CD4-positive, alpha-beta T cell treated with Interleukin-10 for 1 hour (primary cell): Measurements from ENCODE around the gene DCAF5.

Experiments
- DNase-seq: peaks from one replicate; pipeline ENCODE4 v3.0.0-alpha.2; 2020

Gene DCAF5

GRCh38 chr14:69139743-69140142, 13.2 kb downstream of the DCAF5 start:
- no peak for DNase-seq

- no peak for DNase-seq
Measured at GRCh38 chr14:69137843-69138535, 14.9 kb downstream of the DCAF5 start.

- DNase-seq: no peak
Measured at GRCh38 chr14:69137416-69137815, 15.5 kb downstream of the DCAF5 start.

GRCh38 chr14:69135133-69135532, 17.8 kb downstream of the DCAF5 start:
- DNase-seq: no peak

- DNase-seq: no peak
Measured at GRCh38 chr14:69133206-69134125, 19.5 kb downstream of the DCAF5 start.

- DNase-seq: no peak
Measured at GRCh38 chr14:69132513-69133181, 20.3 kb downstream of the DCAF5 start.

GRCh38 chr14:69131176-69131575, 21.7 kb downstream of the DCAF5 start:
- no peak for DNase-seq

- DNase-seq: peak; percentile 82
Measured at GRCh38 chr14:69129264-69129880, 23.5 kb downstream of the DCAF5 start.

- DNase-seq: no peak
Measured at GRCh38 chr14:69118305-69118704, 34.6 kb downstream of the DCAF5 start.

- DNase-seq: no peak
Measured at GRCh38 chr14:69117020-69117767, 35.7 kb downstream of the DCAF5 start.

- no peak for DNase-seq
Measured at GRCh38 chr14:69115407-69116185, 37.3 kb downstream of the DCAF5 start.

GRCh38 chr14:69114763-69115162, 38.2 kb downstream of the DCAF5 start:
- no peak for DNase-seq

GRCh38 chr14:69108358-69108757, 44.6 kb downstream of the DCAF5 start:
- DNase-seq: no peak

- DNase-seq: peak; percentile 59
Measured at GRCh38 chr14:69107407-69108003, 45.4 kb downstream of the DCAF5 start.

GRCh38 chr14:69106451-69106850, 46.5 kb downstream of the DCAF5 start:
- no peak for DNase-seq

- DNase-seq: no peak
Measured at GRCh38 chr14:69105326-69105725, 47.6 kb downstream of the DCAF5 start.

- DNase-seq: peak; percentile 21
Measured at GRCh38 chr14:69101331-69101826, 51.5 kb downstream of the DCAF5 start.

- no peak for DNase-seq
Measured at GRCh38 chr14:69097974-69098373, 54.9 kb downstream of the DCAF5 start.

GRCh38 chr14:69096781-69097475, 56.0 kb downstream of the DCAF5 start:
- DNase-seq: no peak

GRCh38 chr14:69096246-69096645, 56.7 kb downstream of the DCAF5 start:
- no peak for DNase-seq
